Psoas muscle (tissue), 8 donors: ENCODE measurements around the gene PCDHA13. TPM values are rescaled to one million over a fixed set of nuclear protein-coding genes. Genes with fewer than 3 reads are reported as not detected.

Experiments
- ATAC-seq, 4 donors: fragments of 200-7000 bp; cut with Tn5 transposase; one replicate each; pipeline ENCODE4 v1.9.1; 2020; ENCODE audit warnings: moderate library complexity in 3 of 4, mild to moderate bottlenecking in 2 of 4
- DNase-seq, 2 donors: peaks; one replicate each; pipeline ENCODE4 v3.0.0-alpha.2; 2020
- H3K27ac ChIP-seq: fragments of 200-600 bp; one replicate; pipeline ENCODE4 v1.8.0; 2022
- H3K27me3 ChIP-seq, 3 donors: fragments of 200-600 bp in 1 of 3; one replicate each; pipeline versions ENCODE4 v1.6.1 to v1.8.0; 2013 to 2022; ENCODE audit warnings: low read length in 2 of 3, mild to moderate bottlenecking in 2 of 3, moderate library complexity in 1 of 3; ENCODE audit not compliant: insufficient read depth in 3 of 3
- H3K36me3 ChIP-seq, 2 donors: fragments of 200-600 bp in 1 of 2; one replicate each; pipeline versions ENCODE4 v1.6.1 to v1.8.0; 2013 to 2022; ENCODE audit warnings: low read depth in 1 of 2, mild to moderate bottlenecking in 1 of 2, moderate library complexity in 1 of 2; ENCODE audit not compliant: insufficient read depth in 1 of 2
- H3K4me1 ChIP-seq: fragments of 200-600 bp; one replicate; pipeline ENCODE4 v1.8.0; 2022
- H3K4me3 ChIP-seq: fragments of 200-600 bp; one replicate; pipeline ENCODE4 v1.8.0; 2022; ENCODE audit warnings: mild to moderate bottlenecking
- H3K9me3 ChIP-seq: fragments of 200-600 bp; one replicate; pipeline ENCODE4 v1.8.0; 2022
- CTCF ChIP-seq: fragments of 200-600 bp; IDR thresholded peaks from one replicate; pipeline ENCODE4 v1.8.0; 2022; ENCODE audit warnings: antibody characterized with exemption
- WGBS, 3 donors: extraction: QIAGEN DNeasy Blood & Tissue Kit; methylation state at CpG; one replicate each; pipeline versions ENCODE4 v1.1.6 to v1.1.7; 2013; 5-methylcytosine and 5-hydroxymethylcytosine counted together
- intact Hi-C, 2 donors: fragments of 100-400 bp; cut with DNase I; formaldehyde crosslinking; loops; one replicate each; pipeline versions ENCODE4 v1.11.0 to v1.14.2; 2022
- polyA plus RNA-seq, 3 donors: library from polyadenylated mRNA; stranded (reverse); fragments of 200-250 nt; gene quantifications; one replicate each; pipeline ENCODE4 v1.2.3, GENCODE V29; 2013
- total RNA-seq, 4 donors: library from RNA; stranded (reverse); fragmentation: NEBNext Ultra II Directional in 2 of 4; extraction: Animal tissue kit (Norgen Biotek cat#: 25700) in 2 of 4; gene quantifications; one replicate each; pipeline versions ENCODE4 v1.2.1 to v1.2.4, GENCODE V29; 2021 to 2023
- donor health status: healthy with polysubstance abuse.
- donor health status: DM: no; HTN: no; CAD: no; lungs with moderate emphysema.
- donor health status: Bipolar disorder and iron deficiency.
- donor health status: healthy.
- donor health status: DM: yes; HTN: yes; CAD: no.
- donor health status: DM: no; HTN: no; CAD: no.
- donor health status: DM: no; HTN: no; CAD: no.
- donor health status: DM: yes; HTN: yes; CAD: no.

Gene PCDHA13
- total and polyA plus RNA-seq, 7 donors: not detected

- TF ChIP-seq CTCF: no peak
- no peaks in the 10 kb centered on the region for H3K4me1 ChIP-seq
- no peak overlapping the region for H3K27ac ChIP-seq
- WGBS, 3 donors: 36 to 47% (median 42%) methylated on average over 37 of the region's 37 CpGs
- no peak overlapping the region for H3K4me3 ChIP-seq
- peaks cover 0 to 42% (median 2%) of the 10 kb centered on the region in 3 donors for H3K27me3 ChIP-seq
- no peaks in the 10 kb centered on the region for H3K36me3 ChIP-seq
- ATAC-seq (no peak), DNase-seq (no peak)
- peaks cover 4% of the 10 kb centered on the region for H3K9me3 ChIP-seq
- intact Hi-C loops: no loop called here
These were observed 4.7 kb upstream of the PCDHA13 start for GRCh38 chr5:140877262-140877581.

GRCh38 chr5:140882591-140882899 is 621 bp downstream of the PCDHA13 start:
- intact Hi-C loops: no loop called here
- WGBS, 3 donors: 10 to 19% (median 16%) methylated on average over 12 of the region's 12 CpGs
- no peaks in the 10 kb centered on the region for H3K36me3 ChIP-seq
- peaks cover 0 to 14% (median 2%) of the 10 kb centered on the region in 3 donors for H3K27me3 ChIP-seq
- no peaks in the 10 kb centered on the region for H3K4me1 ChIP-seq
- TF ChIP-seq CTCF: no peak
- H3K4me3 ChIP-seq: no peak overlapping the region
- no peak overlapping the region for H3K27ac ChIP-seq
- peaks cover under 1% of the 10 kb centered on the region for H3K9me3 ChIP-seq
- DNase-seq (no peak), ATAC-seq (no peak)

- Histone ChIP-seq H3K27me3 (peaks cover 0 to 8% (median 2%) of the 10 kb centered on the region in 3 donors), H3K4me1 (no peaks in the 10 kb centered on the region), H3K36me3 (no peaks in the 10 kb centered on the region), H3K27ac (no peak overlapping the region), H3K4me3 (no peak overlapping the region), H3K9me3 (no peaks in the 10 kb centered on the region)
- peak in 1 of 2 donors; percentile 46 for DNase-seq
- intact Hi-C loops: no loop called here
- 25 to 43% (median 41%) methylated on average over 41 of the region's 41 CpGs for WGBS, 3 donors
- TF ChIP-seq CTCF: no peak
- ATAC-seq: no peak
These were observed 1.4 kb downstream of the PCDHA13 start for GRCh38 chr5:140883373-140883772.

GRCh38 chr5:140883927-140884697 is 2.2 kb downstream of the PCDHA13 start:
- no peak for TF ChIP-seq CTCF
- Histone ChIP-seq H3K4me1 (no peaks in the 10 kb centered on the region), H3K27me3 (peaks cover 0 to 8% (median 2%) of the 10 kb centered on the region in 3 donors), H3K36me3 (no peaks in the 10 kb centered on the region), H3K4me3 (no peak overlapping the region), H3K27ac (no peak overlapping the region), H3K9me3 (no peaks in the 10 kb centered on the region)
- intact Hi-C loops: no loop called here
- no peak for ATAC-seq
- 28 to 41% (median 40%) methylated on average over 74 to 79 of the region's 79 CpGs for WGBS, 3 donors
- no peak for DNase-seq

- DNase-seq: no peak
- no peak for TF ChIP-seq CTCF
- no peak for ATAC-seq
- no peak overlapping the region for H3K4me3 ChIP-seq
- WGBS, 3 donors: 83 to 90% (median 83%) methylated on average over 1 of the region's 1 CpG
- intact Hi-C loops: no loop called here
- H3K4me1 ChIP-seq: no peaks in the 10 kb centered on the region
- no peak overlapping the region for H3K27ac ChIP-seq
- no peaks in the 10 kb centered on the region for H3K36me3 ChIP-seq
- peaks cover 8% of the 10 kb centered on the region for H3K9me3 ChIP-seq
- peaks cover 0 to 3% (median 2%) of the 10 kb centered on the region in 3 donors for H3K27me3 ChIP-seq
These were observed 34.4 kb downstream of the PCDHA13 start for GRCh38 chr5:140916325-140916724.
